HepG2 (cell line): ENCODE measurements around the gene SMYD4. TPM values are rescaled to one million over a fixed set of nuclear protein-coding genes. Genes with fewer than 3 reads are reported as not detected.

Source experiments
- ATAC-seq: fragments of 200-7000 bp; cut with Tn5 transposase; 3 replicates; pipeline ENCODE4 v1.9.1; 2020; ENCODE audit warnings: mild to moderate bottlenecking, moderate library complexity
- BruUV-seq: library from RNA; stranded (reverse); fragments of 400-500 nt; replicated peaks from 2 replicates; lab custom pipeline; 2021; lab: Mats Ljungman, UMichigan
- CTCF ChIA-PET: fragments of 300-600 bp; formaldehyde crosslinking; extraction: SDS; loops from one replicate; lab custom pipeline; 2021; ENCODE audit warnings: low total read pairs, inconsistent platforms, low intra/inter-chr PET ratio; lab: Yijun Ruan, JAX
- POLR2A ChIA-PET: fragments of 350-600 bp; sonication (Branson Sonifier 250); formaldehyde crosslinking; loops from one replicate; lab custom pipeline; 2020; ENCODE audit warnings: antibody characterized with exemption, inconsistent platforms; lab: Yijun Ruan, JAX
- DNase-seq: peaks from one replicate; pipeline ENCODE4 v3.0.0-alpha.2; 2015; ENCODE audit warnings: low spot score
- FAIRE-seq: peaks from 3 replicates; lab custom pipeline; 2011; peaks lifted over from hg19 to GRCh38; lab: Jason Lieb, UNC
- H2AFZ ChIP-seq: one replicate; pipeline ENCODE4 v1.6.1; 2011; ENCODE audit warnings: low read length, inconsistent platforms
- H3K27ac ChIP-seq: fragments of 300-600 bp; 3 replicates; pipeline ENCODE4 v1.8.0; 2011; ENCODE audit warnings: mixed run types, mild to moderate bottlenecking, mixed read lengths, low read length, inconsistent platforms; ENCODE audit not compliant: insufficient read depth; ENCODE audit errors: extremely low read length
- H3K27me3 ChIP-seq, 2 experiments: fragments of 200-600 bp in 1 of 2; 2 replicates in 1 of 2; 3 replicates in 1 of 2; pipeline versions ENCODE4 v1.6.0 to v1.8.0; 2011; ENCODE audit warnings: low read length in 2 of 2, mild to moderate bottlenecking in 2 of 2, moderate library complexity in 2 of 2, inconsistent platforms in 1 of 2; ENCODE audit not compliant: insufficient read depth in 2 of 2, control insufficient read depth in 1 of 2
- H3K36me3 ChIP-seq, 2 experiments: fragments of 200-600 bp in 1 of 2; replicated peaks in 1 of 2; 2 replicates in 1 of 2; 3 replicates in 1 of 2; pipeline versions ENCODE4 v1.5.1 to v1.8.0; 2011; ENCODE audit warnings: low read length in 2 of 2, inconsistent platforms in 1 of 2; ENCODE audit not compliant: insufficient read depth in 2 of 2, control insufficient read depth in 1 of 2
- H3K4me1 ChIP-seq: 2 replicates; pipeline ENCODE4 v1.5.1; 2012; ENCODE audit warnings: low read length, inconsistent platforms; ENCODE audit not compliant: insufficient read depth
- H3K4me2 ChIP-seq: 2 replicates; pipeline ENCODE4 v1.6.0; 2011; ENCODE audit warnings: low read depth, low read length, inconsistent platforms
- H3K4me3 ChIP-seq, 3 experiments: fragments of 200-600 bp in 1 of 3; sonication (generic), shearing (Covaris generic) in 1 of 3; replicated peaks in 1 of 3; 2 replicates each; pipeline ENCODE4 v1.5.1; 2011 to 2016; ENCODE audit warnings: low read length in 3 of 3, inconsistent platforms in 2 of 3, low read depth in 2 of 3, mild to moderate bottlenecking in 2 of 3, control low read depth in 1 of 3, mixed read lengths in 1 of 3; ENCODE audit not compliant: insufficient read depth in 1 of 3
- H3K79me2 ChIP-seq: one replicate; pipeline ENCODE4 v1.6.1; 2011; ENCODE audit warnings: low read length, inconsistent platforms; ENCODE audit not compliant: insufficient read depth
- H3K9ac ChIP-seq: 2 replicates; pipeline ENCODE4 v1.6.0; 2011; ENCODE audit warnings: mild to moderate bottlenecking, low read depth, low read length, inconsistent platforms; ENCODE audit not compliant: insufficient read depth
- H3K9me3 ChIP-seq: 2 replicates; pipeline ENCODE4 v1.5.1; 2012; ENCODE audit warnings: mild to moderate bottlenecking, low read length
- H4K20me1 ChIP-seq: 2 replicates; pipeline ENCODE4 v1.6.0; 2011; ENCODE audit warnings: inconsistent platforms, mild to moderate bottlenecking, low read length, moderate library complexity; ENCODE audit not compliant: insufficient read depth
- FOSL1 ChIP-seq: sonication (generic); formaldehyde crosslinking; IDR thresholded peaks from 2 replicates; pipeline ENCODE4 v1.9.0; 2021; ENCODE audit warnings: missing genetic modification reagents, borderline replicate concordance
- RARA ChIP-seq: IDR thresholded peaks from 2 replicates; pipeline ENCODE4 v1.6.1; 2016; ENCODE audit warnings: missing genetic modification reagents, missing compliant biosample characterization
- REL ChIP-seq: sonication (generic); formaldehyde crosslinking; conservative IDR thresholded peaks from 2 replicates; pipeline ENCODE4 v1.8.0; 2022; ENCODE audit warnings: mild to moderate bottlenecking, missing genetic modification reagents, moderate library complexity
- ZNF572 ChIP-seq: sonication (generic); formaldehyde crosslinking; IDR thresholded peaks from 2 replicates; pipeline ENCODE4 v1.5.1; 2020; ENCODE audit warnings: mild to moderate bottlenecking, missing genetic modification reagents
- ZNF782 ChIP-seq: sonication (generic); formaldehyde crosslinking; IDR thresholded peaks from 2 replicates; pipeline ENCODE4 v1.4.0; 2020; ENCODE audit warnings: missing genetic modification reagents, mild to moderate bottlenecking, borderline replicate concordance
- WGBS: methylation state at CpG from one replicate; pipeline ENCODE4 v1.1.6; 2017; ENCODE audit warnings: low lambda C conversion rate; 5-methylcytosine and 5-hydroxymethylcytosine counted together
- in situ Hi-C: cut with HindIII; loops from 2 replicates; pipeline ENCODE4 v1.10.0; 2017; ENCODE audit warnings: low pct_unique_long_range_greater_than_20kb; ENCODE audit not compliant: extremely low pct_ligation_motif_present
- intact Hi-C: fragments of 100-400 bp; cut with micrococcal nuclease; formaldehyde crosslinking; loops from one replicate; pipeline ENCODE4 v1.10.0; 2022; ENCODE audit not compliant: unreplicated experiment
- polyA plus RNA-seq, 8 experiments: library from polyadenylated mRNA; depleted of rRNA in 3 of 8; stranded (reverse) in 7 of 8; unstranded in 1 of 8; fragments of >200 nt; fragmentation: Illumina TruSeq in 4 of 8; extraction: Trizol in 4 of 8; gene quantifications; 2 replicates each; pipeline versions ENCODE4 v1.2.1 to v1.2.3, GENCODE V29; 2011 to 2016; ENCODE audit warnings: low read depth in 4 of 8, missing spikeins in 1 of 8, mixed read lengths in 1 of 8; ENCODE audit not compliant: insufficient read depth in 1 of 8
- total RNA-seq, 5 experiments: library from RNA; depleted of rRNA; stranded (reverse); fragments of >200 nt; fragmentation: Illumina TruSeq; extraction: Trizol; gene quantifications; 2 replicates each; pipeline ENCODE4 v1.2.3, GENCODE V29; 2016; ENCODE audit warnings: low read depth in 1 of 5
- TF ChIP-seq, protein P1 (sequence below): fragments of 450-650 bp; IDR thresholded peaks from 2 replicates; pipeline ENCODE4 v1.6.1; 2016
- TF ChIP-seq, protein P2 (sequence below): sonication (generic); formaldehyde crosslinking; IDR thresholded peaks from 2 replicates; pipeline ENCODE4 v1.4.0; 2020; ENCODE audit warnings: missing genetic modification reagents

Gene SMYD4
- total and polyA plus RNA-seq, 2 of the 13 experiments (the other 11 are each of a cell fraction or from before 2014, with no cell fraction given), result 7.4 to 11.3 TPM

DNA sequence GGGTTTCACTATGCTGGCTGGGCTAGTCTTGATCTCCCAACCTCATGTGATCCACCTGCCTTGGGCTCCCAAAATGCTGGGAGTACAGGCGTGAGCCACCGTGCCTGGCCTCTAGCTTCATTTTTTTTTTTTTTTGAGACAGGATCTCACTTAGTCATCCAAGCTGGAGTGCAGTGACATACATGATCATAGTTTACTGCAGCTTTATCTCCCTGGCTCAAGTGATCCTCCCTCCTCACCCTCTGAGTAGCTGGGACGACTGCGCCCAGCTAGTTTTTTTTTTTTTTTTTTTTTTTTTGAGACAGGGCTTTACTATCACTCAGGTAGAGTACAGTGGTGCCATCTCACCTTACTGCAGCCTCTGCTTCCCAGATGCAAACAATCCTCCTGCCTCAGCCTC lies 9.8 kb upstream of the SMYD4 start:
- ATAC-seq, result no peak

More for the DNA sequence above, 9.8 kb upstream of the SMYD4 start:
- H3K9ac ChIP-seq, result no peak overlapping the region
- no peak overlapping the region for H3K4me3 ChIP-seq
- DNase-seq, result no peak
- no peak overlapping the region for H3K27ac ChIP-seq
- TF ChIP-seq, protein P1, sequence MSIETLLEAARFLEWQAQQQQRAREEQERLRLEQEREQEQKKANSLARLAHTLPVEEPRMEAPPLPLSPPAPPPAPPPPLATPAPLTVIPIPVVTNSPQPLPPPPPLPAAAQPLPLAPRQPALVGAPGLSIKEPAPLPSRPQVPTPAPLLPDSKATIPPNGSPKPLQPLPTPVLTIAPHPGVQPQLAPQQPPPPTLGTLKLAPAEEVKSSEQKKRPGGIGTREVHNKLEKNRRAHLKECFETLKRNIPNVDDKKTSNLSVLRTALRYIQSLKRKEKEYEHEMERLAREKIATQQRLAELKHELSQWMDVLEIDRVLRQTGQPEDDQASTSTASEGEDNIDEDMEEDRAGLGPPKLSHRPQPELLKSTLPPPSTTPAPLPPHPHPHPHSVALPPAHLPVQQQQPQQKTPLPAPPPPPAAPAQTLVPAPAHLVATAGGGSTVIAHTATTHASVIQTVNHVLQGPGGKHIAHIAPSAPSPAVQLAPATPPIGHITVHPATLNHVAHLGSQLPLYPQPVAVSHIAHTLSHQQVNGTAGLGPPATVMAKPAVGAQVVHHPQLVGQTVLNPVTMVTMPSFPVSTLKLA, result no peak
- no peak for TF ChIP-seq FOSL1
- no peak for TF ChIP-seq ZNF782
- TF ChIP-seq ZNF572 (CRISPR knock-in tag), result no peak
- TF ChIP-seq, protein P2, sequence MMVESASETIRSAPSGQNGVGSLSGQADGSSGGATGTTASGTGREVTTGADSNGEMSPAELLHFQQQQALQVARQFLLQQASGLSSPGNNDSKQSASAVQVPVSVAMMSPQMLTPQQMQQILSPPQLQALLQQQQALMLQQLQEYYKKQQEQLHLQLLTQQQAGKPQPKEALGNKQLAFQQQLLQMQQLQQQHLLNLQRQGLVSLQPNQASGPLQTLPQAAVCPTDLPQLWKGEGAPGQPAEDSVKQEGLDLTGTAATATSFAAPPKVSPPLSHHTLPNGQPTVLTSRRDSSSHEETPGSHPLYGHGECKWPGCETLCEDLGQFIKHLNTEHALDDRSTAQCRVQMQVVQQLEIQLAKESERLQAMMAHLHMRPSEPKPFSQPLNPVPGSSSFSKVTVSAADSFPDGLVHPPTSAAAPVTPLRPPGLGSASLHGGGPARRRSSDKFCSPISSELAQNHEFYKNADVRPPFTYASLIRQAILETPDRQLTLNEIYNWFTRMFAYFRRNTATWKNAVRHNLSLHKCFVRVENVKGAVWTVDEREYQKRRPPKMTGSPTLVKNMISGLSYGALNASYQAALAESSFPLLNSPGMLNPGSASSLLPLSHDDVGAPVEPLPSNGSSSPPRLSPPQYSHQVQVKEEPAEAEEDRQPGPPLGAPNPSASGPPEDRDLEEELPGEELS, result no peak
- no peak for TF ChIP-seq REL (CRISPR knock-in tag)
- no peak for TF ChIP-seq RARA (CRISPR knock-in tag)
- CTCF ChIA-PET, result no interaction called here
- peaks cover 8 to 23% of the 10 kb centered on the region in 2 experiments; a peak in 4 of 5 replicates for H3K36me3 ChIP-seq
- H3K9me3 ChIP-seq, result no peaks in the 10 kb centered on the region
- no peak overlapping the region for H2AFZ ChIP-seq
- H3K27me3 ChIP-seq, result no peaks in the 10 kb centered on the region
- BruUV-seq, result no TSS peak
- no peak for FAIRE-seq
- intact Hi-C loops, result no loop called here
- peaks cover 13% of the 10 kb centered on the region for H3K79me2 ChIP-seq
- in situ Hi-C loops, result no loop called here
- POLR2A ChIA-PET, result interaction anchor here (0.9 kb wide), 1 partner anchor 123 kb away, joined by 4 read pairs; no protein-coding TSS in a partner anchor
- no peak overlapping the region for H3K4me2 ChIP-seq
- H4K20me1 ChIP-seq, result no peaks in the 10 kb centered on the region
- H3K4me1 ChIP-seq, result no peaks in the 10 kb centered on the region
- 99% methylated on average over 4 of the region's 4 CpGs for WGBS
